ENCODE results near the gene NHLRC2. TPM values are rescaled to one million over a fixed set of nuclear protein-coding genes. Genes with fewer than 3 reads are reported as not detected.
A peak's percentile ranks its signal among the peaks of the same experiment; 100 is the strongest.
"Not testable (repeated sequence)": the region's sequence is repeated elsewhere in the genome, so short reads cannot be mapped to it uniquely, and the experiment has no call there.

The NHLRC2 gene
- 10 to 100 TPM; 58.0 to 98.0 (median 72.0) TPM for total RNA-seq
- polyA plus RNA-seq, result 10 to 100 TPM in 1 of 2 donors, 1 to 10 TPM in 1; 6.7 to 22.8 TPM
- long read RNA-seq, donor 1, full-length matches to known transcripts, result 15 of 31 reads
- long read RNA-seq, donor 1, partial matches to known transcripts, result 8 of 31 reads
- long read RNA-seq, donor 1, other reads (novel, unspliced or antisense), result 8 of 31 reads
- long read RNA-seq, donor 2, full-length matches to known transcripts, result 18 of 38 reads
- long read RNA-seq, donor 2, partial matches to known transcripts, result 6 of 38 reads
- long read RNA-seq, donor 2, other reads (novel, unspliced or antisense), result 14 of 38 reads
- long read RNA-seq, donor 3, full-length matches to known transcripts, result 24 of 94 reads
- long read RNA-seq, donor 3, partial matches to known transcripts, result 32 of 94 reads
- long read RNA-seq, donor 3, other reads (novel, unspliced or antisense), result 38 of 94 reads

GRCh38 chr10:113854013-113854760 lies at the start of gene NHLRC2, which contains the start of gene DCLRE1A:
Gene NHLRC2, plus strand, starts transcription at chr10:113854661. Its CDS starts 212 bp downstream, at chr10:113854873.
Gene DCLRE1A, minus strand, starts transcription at chr10:113854082. Its CDS starts 900 bp downstream, at chr10:113853182.
- TF ChIP-seq CTCF (IDR thresholded peaks at IDR 0.05), result no peak
- Histone ChIP-seq H3K27me3 (no peaks in the 10 kb centered on the region), H3K4me1 (peaks cover 0 to 66% (median 51%) of the 10 kb centered on the region in 9 donors), H3K4me3 (peak within 1 kb of the TSS; percentile 74 to 99 (median 90)), H3K27ac (peak within 1 kb of the TSS; percentile 81 to 97 (median 96)), H3K9me3 (no peaks in the 10 kb centered on the region), H3K36me3 (peaks cover 0 to 20% (median 4%) of the 10 kb centered on the region in 9 donors)
- intact Hi-C loops (cut with DNase I), result loop anchor here in 5 of 10 donors (1.0 to 10.0 kb wide), 4 partner anchors 17 to 248 kb away; partner anchors contain the start of gene ADRB1 (in 3 of the 5)
- WGBS, 2 donors, result 0% methylated on average over 39 of the region's 39 CpGs
- DNase-seq, result peak; percentile 78 to 85
- ATAC-seq, result peak; percentile 84 to 94 (median 88)

GRCh38 chr10:113806503-113806902 lies 48.0 kb upstream of the NHLRC2 start:
- H3K9me3 ChIP-seq, result no peaks in the 10 kb centered on the region
- DNase-seq (no peak), ATAC-seq (no peak)
- WGBS, 2 donors, result 93 to 94% methylated on average over 4 of the region's 4 CpGs
- H3K4me3 ChIP-seq, result no peak overlapping the region
- H3K36me3 ChIP-seq, result no peaks in the 10 kb centered on the region
- no peak for TF ChIP-seq CTCF (IDR thresholded peaks at IDR 0.05)
- intact Hi-C loops (cut with DNase I), result loop anchor here in 1 of 10 donors (10.0 kb wide), 1 partner anchor 102 kb away; no protein-coding TSS in a partner anchor
- H3K27ac ChIP-seq, result no peak overlapping the region
- no peaks in the 10 kb centered on the region for H3K4me1 ChIP-seq
- H3K27me3 ChIP-seq, result peaks cover 0 to 12% (median 0%) of the 10 kb centered on the region in 7 donors

GRCh38 chr10:113808168-113808567 lies 46.3 kb upstream of the NHLRC2 start:
- intact Hi-C loops (cut with DNase I), result loop anchor here in 1 of 10 donors (10.0 kb wide), 1 partner anchor 103 kb away; no protein-coding TSS in a partner anchor
- Histone ChIP-seq H3K4me1 (no peaks in the 10 kb centered on the region), H3K27ac (no peak overlapping the region), H3K9me3 (no peaks in the 10 kb centered on the region), H3K36me3 (no peaks in the 10 kb centered on the region), H3K4me3 (no peak overlapping the region), H3K27me3 (peaks cover 0 to 12% (median 0%) of the 10 kb centered on the region in 7 donors)
- no peak for ATAC-seq
- no peak for TF ChIP-seq CTCF (IDR thresholded peaks at IDR 0.05)
- WGBS, 2 donors, result 81 to 83% methylated on average over 3 of the region's 3 CpGs
- DNase-seq, result no peak

- H3K27me3 ChIP-seq; H3K27ac ChIP-seq; ATAC-seq; H3K4me3 ChIP-seq; DNase-seq; H3K9me3 ChIP-seq; intact Hi-C loops (cut with DNase I); H3K36me3 ChIP-seq: not testable (repeated sequence)
- H3K4me1 ChIP-seq, result peaks cover 0 to 12% (median 0%) of the 10 kb centered on the region in 9 donors
- 90 to 97% methylated on average over 1 of the region's 1 CpG for WGBS, 2 donors
Measured at GRCh38 chr10:113814700-113815099, 39.8 kb upstream of the NHLRC2 start.

All from heart right ventricle (tissue), 16 donors.